RWPE2 (cell line): ENCODE measurements around the gene DDX27.
"Not testable (repeated sequence)": the region's sequence is repeated elsewhere in the genome, so short reads cannot be mapped to it uniquely, and the experiment has no call there.

ENCODE experiments used
- ATAC-seq: fragments of 200-7000 bp; cut with Tn5 transposase; 3 replicates; pipeline ENCODE4 v1.9.1; 2021; ENCODE audit warnings: low read depth
- DNase-seq: peaks from one replicate; pipeline ENCODE4 v3.0.0-alpha.2; 2020; ENCODE audit warnings: low spot score
- H3K27ac ChIP-seq: fragments of 450-650 bp; 2 replicates; pipeline ENCODE4 v1.5.1; 2017; ENCODE audit warnings: mild to moderate bottlenecking; ENCODE audit not compliant: poor library complexity, severe bottlenecking
- H3K27me3 ChIP-seq: fragments of 250-450 bp; sonication (Bioruptor Pico); 2 replicates; pipeline ENCODE4 v1.5.1; 2021; ENCODE audit warnings: mild to moderate bottlenecking, moderate library complexity; ENCODE audit not compliant: insufficient read depth, poor library complexity, severe bottlenecking
- H3K36me3 ChIP-seq: fragments of 250-450 bp; sonication (Bioruptor Pico); 2 replicates; pipeline ENCODE4 v1.5.1; 2020; ENCODE audit warnings: low read depth, mild to moderate bottlenecking, moderate library complexity
- H3K4me1 ChIP-seq: fragments of 250-450 bp; sonication (Bioruptor Pico); 2 replicates; pipeline ENCODE4 v1.5.1; 2021; ENCODE audit warnings: mild to moderate bottlenecking, moderate library complexity; ENCODE audit not compliant: insufficient read depth, poor library complexity, severe bottlenecking
- H3K4me3 ChIP-seq: fragments of 250-450 bp; sonication (Bioruptor Pico); 2 replicates; pipeline ENCODE4 v1.5.1; 2021; ENCODE audit warnings: mild to moderate bottlenecking, moderate library complexity; ENCODE audit not compliant: severe bottlenecking
- H3K9me3 ChIP-seq: fragments of 250-450 bp; sonication (Bioruptor Pico); 2 replicates; pipeline ENCODE4 v1.5.1; 2021; ENCODE audit warnings: mild to moderate bottlenecking, moderate library complexity; ENCODE audit not compliant: severe bottlenecking
- CTCF ChIP-seq: fragments of 450-650 bp; IDR thresholded peaks from one replicate; pipeline ENCODE4 v1.5.1; 2017; ENCODE audit warnings: mild to moderate bottlenecking, moderate library complexity; ENCODE audit not compliant: poor library complexity, severe bottlenecking

DDX27 gene

GRCh38 chr20:49216991-49217578, 2.1 kb upstream of the DDX27 start:
- Histone ChIP-seq H3K4me1 (peaks cover 4% of the 10 kb centered on the region), H3K27me3 (no peaks in the 10 kb centered on the region), H3K9me3 (no peaks in the 10 kb centered on the region), H3K4me3 (no peak overlapping the region), H3K36me3 (peaks cover 19% of the 10 kb centered on the region), H3K27ac (no peak overlapping the region)
- TF ChIP-seq CTCF = peak; percentile 100
- peak; percentile 78 for ATAC-seq
- peak; percentile 99 for DNase-seq

- not testable (repeated sequence) for H3K27me3 ChIP-seq, H3K9me3 ChIP-seq, H3K4me1 ChIP-seq, DNase-seq, ATAC-seq
- Histone ChIP-seq H3K4me3 (peak overlapping the region; percentile 80), H3K27ac (peak overlapping the region; percentile 35), H3K36me3 (peaks cover 35% of the 10 kb centered on the region)
Observed at GRCh38 chr20:49218739-49219090, 501 bp upstream of the DDX27 start.

- H3K27ac ChIP-seq = peak overlapping the region; percentile 35
- peaks cover 4% of the 10 kb centered on the region for H3K4me1 ChIP-seq
- H3K4me3 ChIP-seq = peak overlapping the region; percentile 80
- ATAC-seq (no peak; the same call in 1 of the 3 replicates), DNase-seq (no peak)
- no peak for TF ChIP-seq CTCF
- H3K36me3 ChIP-seq = peaks cover 49% of the 10 kb centered on the region
- H3K27me3 ChIP-seq = no peaks in the 10 kb centered on the region
- no peaks in the 10 kb centered on the region for H3K9me3 ChIP-seq
Observed at GRCh38 chr20:49219924-49220831, 962 bp downstream of the DDX27 start.

GRCh38 chr20:49225896-49226295, 6.7 kb downstream of the DDX27 start:
- Histone ChIP-seq H3K36me3 (peaks cover 94% of the 10 kb centered on the region), H3K27me3 (no peaks in the 10 kb centered on the region), H3K4me3 (no peak overlapping the region), H3K27ac (no peak overlapping the region), H3K4me1 (no peaks in the 10 kb centered on the region), H3K9me3 (no peaks in the 10 kb centered on the region)
- ATAC-seq (no peak), DNase-seq (no peak)
- TF ChIP-seq CTCF = no peak

GRCh38 chr20:49228676-49229075, 9.5 kb downstream of the DDX27 start:
- Histone ChIP-seq H3K9me3 (no peaks in the 10 kb centered on the region), H3K27me3 (no peaks in the 10 kb centered on the region), H3K27ac (no peak overlapping the region), H3K36me3 (peaks cover 90% of the 10 kb centered on the region), H3K4me1 (no peaks in the 10 kb centered on the region), H3K4me3 (no peak overlapping the region)
- TF ChIP-seq CTCF = no peak
- no peak for ATAC-seq
- DNase-seq = no peak
